ENCODE measurements around the gene CEL.
A peak's percentile ranks its signal among the peaks of the same experiment; 100 is the strongest.

CEL gene

DNA sequence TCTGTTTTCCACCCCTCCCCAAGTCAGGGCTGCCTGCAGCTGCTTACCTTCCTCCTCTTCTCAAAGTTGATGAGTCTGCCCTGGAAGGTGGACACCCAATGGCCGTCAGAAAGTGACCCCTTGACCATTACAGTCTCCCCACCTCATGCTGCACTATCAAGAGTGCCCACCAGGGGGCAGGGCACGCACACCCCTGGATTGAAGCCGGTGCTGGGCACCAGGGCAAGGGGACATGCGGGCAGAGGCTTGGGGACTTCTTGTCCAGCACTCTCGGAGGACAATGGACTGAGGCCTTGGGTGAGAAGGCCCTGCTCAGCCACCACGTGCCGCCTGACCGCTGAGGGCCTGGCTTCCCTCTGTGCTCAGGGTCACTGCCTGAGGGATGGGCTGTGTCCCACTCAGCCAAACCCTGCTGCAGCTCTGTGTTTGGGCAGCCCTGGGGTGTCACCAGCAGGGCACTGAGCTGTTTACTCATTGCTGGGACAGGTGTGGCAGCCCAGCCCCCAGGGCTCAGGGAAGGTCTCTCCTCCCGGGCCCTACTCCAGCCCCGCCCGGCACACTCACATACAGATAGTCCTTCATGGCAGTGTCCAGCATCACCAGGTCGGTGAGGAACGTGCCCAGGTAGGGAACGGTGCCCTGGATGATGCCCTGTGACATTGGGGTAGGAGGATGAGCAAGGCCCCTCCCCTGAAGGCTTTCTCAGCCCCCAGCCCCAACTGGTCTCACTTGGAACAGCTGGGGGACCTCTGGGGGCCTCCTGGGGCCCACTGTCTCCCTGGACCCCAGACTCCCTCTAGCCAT, 41.6 kb downstream of the CEL start:
- DNase-seq (ENCODE audit: low read depth in 2 of 2): peak in 1 of 2 donors; percentile 27

DNA sequence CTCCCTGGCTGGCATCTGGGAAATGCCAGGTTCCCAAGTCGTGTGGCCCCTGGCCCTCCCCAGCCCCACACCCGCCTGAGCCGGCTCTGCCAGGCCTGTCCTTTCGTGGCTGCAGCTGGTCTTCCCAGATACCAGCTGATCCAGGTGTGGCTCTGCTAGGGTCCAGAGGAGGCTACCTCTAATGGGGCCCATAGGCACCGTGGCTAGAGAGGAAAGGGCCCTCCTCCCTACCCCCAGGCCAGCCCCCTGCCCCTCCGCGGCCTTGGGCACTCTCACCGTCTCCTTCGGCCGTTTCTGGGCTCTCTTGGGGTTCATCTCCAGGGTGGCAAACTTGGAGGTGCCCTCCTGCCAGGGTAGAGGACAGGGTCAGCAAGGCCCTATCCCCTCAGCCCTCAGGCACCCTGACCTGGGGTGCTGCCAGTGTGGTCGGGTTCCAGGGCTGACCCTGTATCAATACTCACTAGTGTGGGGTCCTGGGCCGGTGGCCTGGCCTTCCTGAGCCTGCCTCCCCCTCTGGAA, 42.3 kb downstream of the CEL start:
- no peak for DNase-seq (ENCODE audit: low read depth in 2 of 2)

DNA sequence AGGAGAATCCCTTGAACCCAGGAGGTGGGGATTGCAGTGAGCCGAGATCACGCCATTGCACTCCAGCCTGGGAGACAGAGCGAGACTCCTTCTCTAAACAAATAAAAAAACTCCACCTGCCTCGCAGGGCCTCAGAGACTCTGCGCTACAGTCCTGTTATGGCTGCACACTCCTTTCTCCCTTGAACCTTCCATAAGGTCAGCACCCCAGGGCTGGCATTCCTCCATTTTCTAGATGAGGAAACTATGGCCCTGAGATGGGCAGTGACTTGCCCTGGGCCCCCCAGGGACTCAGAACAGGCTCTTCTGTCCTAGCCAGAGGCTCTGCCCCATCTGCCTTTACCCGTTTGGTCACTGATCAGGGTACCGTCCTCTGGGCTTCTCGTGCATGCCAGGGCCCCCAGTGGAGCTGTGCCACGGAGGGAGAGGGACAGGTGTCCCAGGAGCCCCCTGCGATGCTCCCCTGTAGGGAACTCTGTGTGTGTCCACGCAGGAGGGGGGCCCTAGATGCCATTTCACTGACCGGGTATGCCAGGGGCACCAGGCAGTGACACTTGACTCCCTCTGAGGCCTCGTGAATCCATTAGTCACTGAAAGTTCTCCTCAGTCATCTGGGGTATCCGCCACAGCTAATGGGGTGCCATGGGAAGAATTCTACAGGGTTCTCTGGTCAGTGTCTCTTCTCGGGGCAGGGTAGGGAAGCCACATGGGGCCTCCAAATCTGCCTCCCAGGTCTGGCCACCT, 43.1 kb downstream of the CEL start:
- DNase-seq (ENCODE audit: low read depth in 2 of 2): no peak

GRCh38 chr9:133105461-133105770, 43.6 kb downstream of the CEL start:
- no peak for DNase-seq (ENCODE audit: low read depth in 2 of 2)

DNA sequence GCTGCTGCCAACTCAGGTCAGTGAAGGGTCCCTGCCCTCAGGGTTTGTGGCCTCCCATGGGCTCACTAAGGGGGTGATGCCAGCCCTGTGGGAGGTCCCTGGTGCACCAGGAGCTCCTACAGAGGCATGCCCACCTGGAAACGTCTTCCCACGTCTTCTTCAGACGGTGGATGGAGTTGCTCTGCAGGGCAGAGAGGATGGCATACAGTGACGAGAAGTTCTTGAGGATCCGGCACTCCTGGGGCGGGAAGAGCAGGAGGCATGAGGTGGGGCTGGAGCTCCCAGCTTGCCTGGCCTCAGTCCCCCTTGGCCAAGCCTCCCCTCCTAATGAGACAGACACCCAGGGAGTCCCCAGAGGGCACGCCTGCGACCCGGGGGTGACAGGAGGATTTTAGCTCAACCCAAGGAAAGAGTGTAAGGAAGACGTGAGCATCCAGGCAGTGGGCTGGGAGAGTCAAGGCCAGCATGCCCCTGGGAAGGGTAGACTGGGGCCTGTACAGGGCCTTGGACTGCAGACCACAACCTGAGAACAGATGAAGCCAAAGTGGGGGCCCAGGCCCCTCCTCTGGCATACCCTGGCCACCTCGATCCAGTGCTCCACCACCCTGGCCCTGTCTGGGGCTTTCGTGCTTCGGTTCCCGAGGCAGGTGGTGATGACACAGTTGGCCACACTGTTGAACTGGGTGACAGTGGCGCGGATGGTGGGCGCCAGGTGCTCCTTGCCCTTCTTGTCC, 44.9 kb downstream of the CEL start:
- DNase-seq (ENCODE audit: low read depth in 2 of 2): no peak

DNA sequence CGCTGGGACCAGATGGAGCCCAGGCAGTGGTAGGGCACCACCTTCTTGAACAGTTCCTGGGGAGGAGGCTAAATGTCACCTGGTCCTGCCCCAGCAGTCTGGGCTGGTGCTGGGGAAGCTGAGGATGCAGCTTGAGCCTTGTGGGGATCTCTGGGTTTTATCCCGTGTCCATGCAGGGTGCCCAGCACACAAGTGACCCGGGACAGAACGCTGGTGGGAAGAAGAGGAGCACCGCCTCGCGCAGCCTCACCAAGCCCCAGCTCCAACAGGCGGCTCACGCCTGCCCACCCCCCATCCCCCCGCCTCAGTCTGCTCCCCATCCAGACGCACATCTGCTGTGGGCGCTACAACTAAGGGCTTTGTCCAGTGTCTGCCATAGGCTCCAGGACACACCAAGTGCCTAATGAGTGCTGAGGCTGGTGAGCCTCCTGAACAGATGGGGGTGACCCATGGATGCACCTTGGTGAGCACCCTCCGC, 45.5 kb downstream of the CEL start:
- DNase-seq (ENCODE audit: low read depth in 2 of 2): no peak

DNA sequence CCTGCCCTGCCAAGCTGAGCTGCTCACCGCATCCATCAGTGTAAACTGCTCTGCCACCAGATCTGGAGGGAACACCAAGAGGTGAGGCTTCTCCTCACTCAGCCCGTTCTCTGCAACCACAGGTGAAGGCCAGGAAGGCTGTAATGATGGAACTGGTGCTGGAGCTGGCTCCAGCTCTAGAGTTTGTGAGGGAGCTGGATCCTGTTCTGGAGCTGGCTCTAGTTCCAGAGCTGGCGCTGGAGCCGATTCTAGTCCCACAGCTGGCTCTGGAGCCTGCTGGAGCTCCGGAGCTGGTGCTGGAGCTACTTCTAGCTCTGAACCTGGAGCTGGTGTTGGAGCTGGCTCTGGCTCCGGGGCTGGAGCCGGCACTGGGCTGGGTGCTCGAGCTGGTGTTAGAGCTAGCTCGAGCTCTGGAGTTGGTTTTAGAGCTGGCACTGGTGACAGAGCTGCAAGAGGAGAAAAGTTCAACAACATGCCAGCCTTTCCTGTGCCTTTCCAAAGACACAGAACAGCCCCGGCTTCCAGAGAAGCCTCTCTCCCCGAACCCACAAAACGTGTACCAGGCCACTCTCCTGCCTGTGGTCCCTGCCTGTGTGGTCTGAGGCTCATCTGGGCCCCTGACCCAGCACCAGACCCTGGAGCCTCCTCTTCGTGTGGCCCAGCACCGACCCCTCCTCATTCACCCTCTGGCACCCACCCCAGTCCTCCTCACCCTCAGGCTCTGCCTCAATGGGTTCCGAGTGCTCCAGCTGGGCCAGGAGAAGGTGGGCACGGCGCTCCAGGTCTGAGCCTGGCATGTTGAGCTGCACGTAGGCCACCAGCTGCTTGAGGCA, 46.4 kb downstream of the CEL start:
- no peak for DNase-seq (ENCODE audit: low read depth in 2 of 2)

GRCh38 chr9:133108794-133109641, 47.2 kb downstream of the CEL start:
- DNase-seq (ENCODE audit: low read depth in 2 of 2): no peak

DNA sequence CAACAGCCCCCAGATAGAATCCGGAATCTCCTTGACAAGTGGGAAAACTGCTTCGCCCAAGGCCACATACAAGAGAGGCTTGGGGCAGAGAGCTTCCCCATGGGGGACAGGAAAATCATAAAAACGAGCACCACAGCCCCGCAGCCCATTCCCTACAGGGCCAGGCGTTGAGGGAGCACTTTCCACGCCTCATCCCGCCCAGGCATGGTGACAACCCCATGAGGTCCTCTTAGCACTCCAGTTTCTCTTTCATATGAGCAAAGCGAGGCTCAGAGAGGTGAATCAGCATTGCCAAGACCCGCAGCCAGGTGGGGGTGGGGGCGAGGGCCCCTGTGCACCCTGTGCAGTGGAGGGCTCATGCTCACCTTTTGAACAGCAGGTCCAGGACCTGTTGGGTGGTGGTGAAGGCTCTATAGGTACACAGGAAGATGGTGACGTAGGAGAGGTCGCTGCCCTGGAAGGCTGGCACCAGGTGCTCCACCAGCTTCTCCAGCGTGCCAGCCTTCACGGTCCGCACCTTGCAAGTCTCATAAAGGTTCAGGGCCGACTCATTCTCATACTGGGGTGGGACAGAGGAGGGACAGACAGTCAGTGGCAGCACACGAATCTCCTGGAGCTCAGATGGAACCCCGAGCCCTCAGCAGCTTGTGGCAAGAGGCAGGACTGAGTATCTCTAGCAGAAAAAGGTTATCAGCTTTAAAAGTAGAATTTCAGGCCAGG, 48.3 kb downstream of the CEL start:
- no peak for DNase-seq (ENCODE audit: low read depth in 2 of 2)

DNA sequence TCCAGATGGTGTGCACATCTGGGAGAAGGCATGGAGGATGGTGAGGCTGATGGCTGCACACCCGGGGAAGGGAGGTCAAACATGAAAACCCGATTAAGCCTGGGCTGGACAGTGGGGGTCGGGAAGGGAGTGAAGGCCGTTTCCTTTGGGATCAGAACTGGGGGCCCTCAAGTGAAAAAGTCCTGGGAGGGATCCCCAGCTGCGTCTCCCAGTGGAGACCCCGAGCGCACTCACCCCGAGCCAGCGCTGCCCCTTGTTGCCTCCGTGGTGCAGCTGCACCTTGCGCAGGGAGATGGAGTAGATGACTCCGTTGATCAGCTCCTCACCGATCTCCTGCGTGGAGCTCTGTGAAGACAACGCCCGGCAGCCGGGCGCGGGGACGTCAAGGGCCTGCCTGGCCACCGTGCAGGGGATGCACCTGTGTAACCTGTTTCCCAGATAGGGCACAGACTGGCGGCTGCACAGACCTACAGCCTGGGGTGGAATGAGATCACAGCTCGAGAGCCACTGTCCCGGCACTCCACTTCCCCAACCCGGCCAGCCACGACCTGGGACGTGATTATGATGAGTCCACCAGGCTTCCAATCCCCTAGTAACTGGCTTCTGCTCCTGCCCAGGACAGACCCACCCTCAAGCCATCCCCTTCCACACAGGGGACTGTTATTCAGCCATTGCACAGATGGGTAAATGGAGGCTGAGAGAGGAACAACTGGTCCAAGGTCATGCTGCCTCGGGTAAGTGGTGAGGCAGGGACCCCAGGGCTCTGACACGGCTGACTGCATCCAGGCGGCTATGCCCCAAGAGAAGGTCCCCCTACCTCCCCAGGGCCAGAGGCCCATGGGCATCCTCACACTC, 50.3 kb downstream of the CEL start:
- DNase-seq (ENCODE audit: low read depth in 2 of 2): no peak

GRCh38 chr9:133112663-133113026, 50.9 kb downstream of the CEL start:
- DNase-seq (ENCODE audit: low read depth in 2 of 2): no peak

DNA sequence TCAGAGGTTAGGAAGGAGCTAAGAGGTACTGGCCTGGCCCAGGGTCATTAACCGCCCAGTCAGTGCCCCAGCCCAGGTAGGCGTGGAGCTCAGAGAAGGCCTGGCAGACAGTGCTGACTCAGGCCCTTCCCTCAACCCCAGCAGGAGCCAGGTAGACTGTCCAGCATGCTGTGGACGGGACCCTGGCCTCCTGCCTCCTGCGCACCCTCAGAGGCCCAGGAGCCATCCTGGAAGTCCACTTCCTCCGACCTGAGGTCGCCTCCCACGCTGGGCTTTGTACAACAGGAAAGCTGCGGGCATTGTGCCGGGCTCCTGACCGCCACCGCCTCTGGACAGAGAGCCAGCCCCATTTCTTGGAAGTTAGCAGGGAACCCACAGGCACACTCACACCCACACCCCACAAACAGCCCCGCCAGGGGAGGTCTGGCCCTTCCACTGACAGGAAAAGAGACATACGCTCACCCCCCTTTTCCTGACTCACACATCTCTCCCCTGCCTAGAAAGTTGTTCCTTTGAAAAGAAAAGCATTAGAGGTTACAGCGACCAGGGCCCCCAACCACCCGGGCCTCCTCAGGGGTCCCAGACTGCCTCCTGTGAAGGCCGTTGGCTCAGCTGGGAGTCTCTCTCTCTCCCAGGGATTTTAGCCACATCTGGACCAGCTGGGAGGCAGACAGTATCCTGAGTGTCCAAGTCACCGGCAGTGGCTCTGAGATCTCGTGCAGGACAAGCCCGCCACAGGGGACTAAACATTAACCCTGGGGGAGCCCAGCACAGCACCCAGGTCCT, 51.6 kb downstream of the CEL start:
- DNase-seq (ENCODE audit: low read depth in 2 of 2): no peak

GRCh38 chr9:133113949-133114885, 52.4 kb downstream of the CEL start:
- no peak for DNase-seq (ENCODE audit: low read depth in 2 of 2)

DNA sequence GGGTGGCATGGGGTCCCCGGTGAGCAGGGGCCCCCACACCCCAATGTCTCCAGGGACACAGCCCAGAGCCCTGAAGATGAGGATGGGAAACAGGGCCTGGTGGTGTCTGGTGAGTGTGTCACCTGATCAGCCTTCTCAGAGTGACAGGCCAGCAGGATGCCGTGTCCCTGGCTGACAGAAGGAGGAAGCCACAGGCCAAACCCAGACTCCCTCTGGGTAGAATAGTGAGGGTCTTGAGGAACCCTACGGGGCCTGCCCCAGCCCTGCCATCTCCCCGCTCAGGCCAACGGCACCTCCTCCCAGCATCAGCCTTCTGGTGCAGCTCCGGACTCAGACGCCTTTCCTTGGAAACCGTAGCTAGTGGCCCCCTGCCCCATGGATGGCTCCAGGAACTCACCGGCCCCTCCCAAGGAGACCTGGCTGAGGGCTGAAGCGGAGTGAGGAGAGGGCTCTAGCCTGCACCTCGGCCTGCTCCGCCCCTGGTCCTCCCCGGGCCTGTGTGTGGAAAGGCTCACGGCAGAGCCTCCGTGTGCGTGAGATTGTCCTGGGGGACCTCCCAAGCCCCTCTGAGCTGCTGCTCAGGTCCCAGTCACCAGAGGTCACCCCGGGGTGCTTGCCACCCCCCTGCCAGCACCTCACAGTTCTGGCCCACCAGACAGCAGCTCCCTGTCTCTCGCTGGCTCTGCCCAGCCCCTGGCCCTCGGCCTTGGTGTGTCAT, 53.3 kb downstream of the CEL start:
- no peak for DNase-seq (ENCODE audit: low read depth in 2 of 2)

- DNase-seq (ENCODE audit: low read depth in 2 of 2): peak; percentile 48 to 51
These were observed 54.0 kb downstream of the CEL start for GRCh38 chr9:133115604-133116345.

Data from stimulated activated CD8-positive, alpha-beta memory T cell treated with anti-CD3 and anti-CD28 coated beads, Interleukin-7, amount 100 ng/mL, for 4 hours (primary cell).